DOHH2 (cell line): ENCODE measurements around the gene CCR7.

Experiments
- H3F3A ChIP-seq: fragments of 200-600 bp; sonication (generic), shearing (Covaris generic); 2 replicates; pipeline ENCODE4 v1.6.0; 2016; ENCODE audit warnings: antibody characterized with exemption, mild to moderate bottlenecking; ENCODE audit not compliant: control insufficient read depth, insufficient read depth
- H3K27ac ChIP-seq: fragments of 200-600 bp; sonication (generic); 2 replicates; pipeline ENCODE4 v1.5.1; 2014; ENCODE audit warnings: low read depth, mild to moderate bottlenecking, low read length, moderate library complexity
- H3K27me3 ChIP-seq: fragments of 200-600 bp; sonication (generic); 2 replicates; pipeline ENCODE4 v1.6.1; 2014; ENCODE audit warnings: mild to moderate bottlenecking, low read length, mixed read lengths; ENCODE audit not compliant: control insufficient read depth
- H3K36me3 ChIP-seq: fragments of 200-600 bp; sonication (generic); 2 replicates; pipeline ENCODE4 v1.6.1; 2014; ENCODE audit warnings: mild to moderate bottlenecking, low read length, moderate library complexity, mixed read lengths; ENCODE audit not compliant: control insufficient read depth
- H3K4me1 ChIP-seq: fragments of 200-600 bp; sonication (generic); 2 replicates; pipeline ENCODE4 v1.6.1; 2014; ENCODE audit warnings: mild to moderate bottlenecking, low read length, mixed read lengths; ENCODE audit not compliant: control insufficient read depth
- H3K4me2 ChIP-seq: fragments of 200-600 bp; sonication (generic); 2 replicates; pipeline ENCODE4 v1.6.0; 2014; ENCODE audit warnings: mild to moderate bottlenecking, low read length, moderate library complexity
- H3K4me3 ChIP-seq: fragments of 200-600 bp; sonication (generic); 2 replicates; pipeline ENCODE4 v1.5.1; 2014; ENCODE audit warnings: mild to moderate bottlenecking, low read length, mixed read lengths
- H3K79me2 ChIP-seq: fragments of 200-600 bp; sonication (generic); 2 replicates; pipeline ENCODE4 v1.6.1; 2014; ENCODE audit warnings: mild to moderate bottlenecking, low read length, mixed read lengths; ENCODE audit not compliant: control insufficient read depth
- H3K9me2 ChIP-seq: fragments of 200-600 bp; sonication (generic); replicated peaks from 2 replicates; pipeline ENCODE4 v1.6.1; 2014; ENCODE audit warnings: mild to moderate bottlenecking, low read length, mixed read lengths; ENCODE audit not compliant: control insufficient read depth
- H3K9me3 ChIP-seq: fragments of 200-600 bp; sonication (generic); 2 replicates; pipeline ENCODE4 v1.6.1; 2014; ENCODE audit warnings: antibody characterized with exemption, low read length, mixed read lengths; ENCODE audit not compliant: control insufficient read depth, insufficient read depth
- H4K20me1 ChIP-seq: fragments of 200-600 bp; sonication (generic); 2 replicates; pipeline ENCODE4 v1.6.0; 2014; ENCODE audit warnings: low read depth, mild to moderate bottlenecking, antibody characterized with exemption, low read length, moderate library complexity; ENCODE audit not compliant: control insufficient read depth, insufficient read depth
- CTCF ChIP-seq: fragments of 200-600 bp; sonication (generic); IDR thresholded peaks from one replicate; pipeline ENCODE4 v1.5.1; 2014; ENCODE audit warnings: antibody characterized with exemption, mild to moderate bottlenecking, low read depth, low read length; ENCODE audit not compliant: poor library complexity, severe bottlenecking
- EZH2phosphoT487 ChIP-seq: fragments of 200-600 bp; sonication (generic); IDR thresholded peaks from 2 replicates; pipeline ENCODE4 v1.6.1; 2017; ENCODE audit warnings: borderline replicate concordance, mild to moderate bottlenecking, antibody characterized with exemption, low read length, moderate library complexity, mixed read lengths

The CCR7 gene

GRCh38 chr17:40561871-40562611 lies 3.2 kb downstream of the CCR7 start:
- H3K4me2 ChIP-seq, result no peak overlapping the region

GRCh38 chr17:40561294-40561870 lies 3.9 kb downstream of the CCR7 start:
- Histone ChIP-seq H3K27me3 (peaks cover 71% of the 10 kb centered on the region), H3K4me2 (peak overlapping the region; percentile 69; the same call in 1 of the 2 replicates), H3K79me2 (no peaks in the 10 kb centered on the region)

More at GRCh38 chr17:40561871-40562611, 3.2 kb downstream of the CCR7 start:
- peaks cover 74% of the 10 kb centered on the region for H3K27me3 ChIP-seq
- no peaks in the 10 kb centered on the region for H4K20me1 ChIP-seq
- no peak overlapping the region for H3K27ac ChIP-seq
- no peak for TF ChIP-seq EZH2phosphoT487
- TF ChIP-seq CTCF, result peak; percentile 25
- H3K4me3 ChIP-seq, result no peak overlapping the region
- H3K4me1 ChIP-seq, result peaks cover 18% of the 10 kb centered on the region
- no peaks in the 10 kb centered on the region for H3K9me3 ChIP-seq
- no peaks in the 10 kb centered on the region for H3K9me2 ChIP-seq
- H3F3A ChIP-seq, result no peaks in the 10 kb centered on the region
- no peaks in the 10 kb centered on the region for H3K36me3 ChIP-seq
- H3K79me2 ChIP-seq, result no peaks in the 10 kb centered on the region

DNA sequence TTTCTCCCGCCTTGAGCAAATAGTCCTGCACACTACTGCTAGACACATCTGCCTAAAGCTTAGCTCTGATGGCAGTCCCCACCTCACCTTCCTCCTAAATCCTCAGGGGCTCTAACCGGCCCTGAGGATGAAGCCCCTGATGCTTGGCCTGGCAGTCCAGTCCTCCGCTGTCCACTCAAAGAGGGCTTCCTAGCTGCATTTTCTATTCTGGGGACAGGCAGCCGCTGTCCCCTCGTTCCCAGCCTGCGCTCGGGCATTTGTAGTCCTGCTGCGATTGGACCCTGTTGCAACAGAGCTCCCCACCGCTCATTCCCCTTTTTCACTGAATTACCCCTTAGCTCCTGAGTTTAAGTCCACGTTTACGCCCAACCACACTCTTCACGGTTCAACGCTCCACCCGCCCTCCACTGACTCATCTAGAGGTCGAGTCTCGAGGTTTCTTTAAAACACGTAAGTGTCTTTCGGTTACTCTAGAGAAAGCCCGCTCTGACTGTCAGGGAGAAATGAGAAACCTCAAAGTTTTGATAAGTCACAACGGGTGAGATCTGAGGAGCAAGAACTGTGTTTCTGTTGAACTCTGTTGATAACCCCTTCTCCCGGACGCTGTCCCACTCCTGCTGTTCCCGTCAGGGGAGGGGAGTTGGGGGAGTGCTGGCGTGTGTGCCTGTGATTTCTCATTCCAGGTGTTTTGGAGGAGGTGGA lies 4.5 kb downstream of the CCR7 start:
- no peaks in the 10 kb centered on the region for H3K79me2 ChIP-seq
- no peak overlapping the region for H3K27ac ChIP-seq
- peak overlapping the region; percentile 53 for H3K4me3 ChIP-seq

More at GRCh38 chr17:40561294-40561870, 3.9 kb downstream of the CCR7 start:
- H3K9me2 ChIP-seq, result no peaks in the 10 kb centered on the region
- no peak overlapping the region for H3K27ac ChIP-seq
- no peak overlapping the region for H3K4me3 ChIP-seq
- H3F3A ChIP-seq, result no peaks in the 10 kb centered on the region
- no peaks in the 10 kb centered on the region for H3K9me3 ChIP-seq
- TF ChIP-seq CTCF, result no peak
- TF ChIP-seq EZH2phosphoT487, result no peak
- no peaks in the 10 kb centered on the region for H4K20me1 ChIP-seq
- peaks cover 18% of the 10 kb centered on the region for H3K4me1 ChIP-seq
- H3K36me3 ChIP-seq, result no peaks in the 10 kb centered on the region

More for the DNA sequence above, 4.5 kb downstream of the CCR7 start:
- Histone ChIP-seq H3F3A (no peaks in the 10 kb centered on the region), H3K9me3 (no peaks in the 10 kb centered on the region), H4K20me1 (no peaks in the 10 kb centered on the region), H3K27me3 (peaks cover 68% of the 10 kb centered on the region), H3K4me1 (peaks cover 18% of the 10 kb centered on the region), H3K9me2 (no peaks in the 10 kb centered on the region), H3K4me2 (peak overlapping the region; percentile 69), H3K36me3 (no peaks in the 10 kb centered on the region)
- TF ChIP-seq CTCF (peak; percentile 36), EZH2phosphoT487 (no peak)
